ENCODE results near the gene NEDD4. TPM values are rescaled to one million over a fixed set of nuclear protein-coding genes. Genes with fewer than 3 reads are reported as not detected.

The NEDD4 gene
- total and polyA plus RNA-seq, 5 donors: 2.6 to 11.6 (median 8.8) TPM

- no peaks in the 10 kb centered on the region for H3K9me3 ChIP-seq (ENCODE audit: control insufficient read depth, low read length)
- no peak for ATAC-seq
- intact Hi-C loops (cut with DNase I): no loop called here
- no peak for DNase-seq
- no peak overlapping the region for H3K27ac ChIP-seq (ENCODE audit: low read length)
- WGBS: 58% methylated on average over 3 of the region's 3 CpGs
- H3K4me3 ChIP-seq (ENCODE audit: low read length): no peak overlapping the region
- H3K4me1 ChIP-seq (ENCODE audit: control insufficient read depth, insufficient read depth, low read length): no peaks in the 10 kb centered on the region
- H3K27me3 ChIP-seq (ENCODE audit: control insufficient read depth, insufficient read depth): no peaks in the 10 kb centered on the region
These were observed 210.5 kb downstream of the NEDD4 start for GRCh38 chr15:55782901-55783300.

- H3K4me1 ChIP-seq (ENCODE audit: control insufficient read depth, insufficient read depth, low read length): no peaks in the 10 kb centered on the region
- no peak overlapping the region for H3K27ac ChIP-seq (ENCODE audit: low read length)
- DNase-seq (no peak), ATAC-seq (no peak)
- intact Hi-C loops (cut with DNase I): no loop called here
- no peaks in the 10 kb centered on the region for H3K27me3 ChIP-seq (ENCODE audit: control insufficient read depth, insufficient read depth)
- no peaks in the 10 kb centered on the region for H3K9me3 ChIP-seq (ENCODE audit: control insufficient read depth, low read length)
- H3K4me3 ChIP-seq (ENCODE audit: low read length): no peak overlapping the region
- WGBS: 70% methylated on average over 2 of the region's 2 CpGs
These were observed 213.1 kb downstream of the NEDD4 start for GRCh38 chr15:55780292-55780691.

GRCh38 chr15:55778932-55779331 lies 214.5 kb downstream of the NEDD4 start:
- intact Hi-C loops (cut with DNase I): no loop called here

More at GRCh38 chr15:55778932-55779331, 214.5 kb downstream of the NEDD4 start:
- Histone ChIP-seq H3K4me1 (ENCODE audit: control insufficient read depth, insufficient read depth, low read length) (no peaks in the 10 kb centered on the region), H3K4me3 (ENCODE audit: low read length) (no peak overlapping the region), H3K27me3 (ENCODE audit: control insufficient read depth, insufficient read depth) (no peaks in the 10 kb centered on the region), H3K27ac (ENCODE audit: low read length) (no peak overlapping the region), H3K9me3 (ENCODE audit: control insufficient read depth, low read length) (no peaks in the 10 kb centered on the region)
- no peak for ATAC-seq
- WGBS: 82% methylated on average over 3 of the region's 3 CpGs
- no peak for DNase-seq
